Heart right ventricle (tissue), 16 donors: ENCODE measurements around the gene PAH. TPM values are rescaled to one million over a fixed set of nuclear protein-coding genes. Genes with fewer than 3 reads are reported as not detected.

Experiments
- ATAC-seq, 8 donors: fragments of 200-7000 bp; cut with Tn5 transposase; one replicate each; pipeline ENCODE4 v1.9.1; 2020; ENCODE audit warnings: mild to moderate bottlenecking in 8 of 8, moderate library complexity in 8 of 8, moderate number of reproducible peaks in 1 of 8
- DNase-seq, 2 donors: peaks; one replicate each; pipeline ENCODE4 v3.0.0-alpha.2; 2020
- H3K27ac ChIP-seq, 10 donors: fragments of 200-600 bp; sonication (generic) in 2 of 10; one replicate each; pipeline versions ENCODE4 v1.5.0 to v1.8.0; 2020 to 2022; ENCODE audit warnings: mild to moderate bottlenecking in 3 of 10
- H3K27me3 ChIP-seq, 7 donors: fragments of 200-600 bp; one replicate each; pipeline ENCODE4 v1.8.0; 2021 to 2022; ENCODE audit warnings: mild to moderate bottlenecking in 2 of 7
- H3K36me3 ChIP-seq, 9 donors: fragments of 200-600 bp; sonication (generic) in 1 of 9; one replicate each; pipeline versions ENCODE4 v1.5.0 to v1.8.0; 2020 to 2022; ENCODE audit warnings: mild to moderate bottlenecking in 2 of 9
- H3K4me1 ChIP-seq, 9 donors: fragments of 200-600 bp; sonication (generic) in 1 of 9; one replicate each; pipeline versions ENCODE4 v1.5.0 to v1.8.0; 2020 to 2022; ENCODE audit warnings: mild to moderate bottlenecking in 4 of 9
- H3K4me3 ChIP-seq, 10 donors: fragments of 200-600 bp; sonication (generic) in 2 of 10; one replicate each; pipeline versions ENCODE4 v1.5.0 to v1.8.0; 2020 to 2022; ENCODE audit warnings: mild to moderate bottlenecking in 7 of 10, moderate library complexity in 2 of 10
- H3K9me3 ChIP-seq, 11 donors: fragments of 200-600 bp in 10 of 11; sonication (generic) in 2 of 11; one replicate each; pipeline versions ENCODE4 v1.5.0 to v1.8.0; 2013 to 2022; ENCODE audit warnings: mild to moderate bottlenecking in 2 of 11, control low read depth in 1 of 11, moderate library complexity in 1 of 11
- WGBS, 2 donors: extraction: QIAGEN DNeasy Blood & Tissue Kit; methylation state at CpG; one replicate each; pipeline ENCODE4 v1.1.7; 2013; ENCODE audit warnings: inconsistent platforms in 1 of 2; 5-methylcytosine and 5-hydroxymethylcytosine counted together
- intact Hi-C, 10 donors: fragments of 100-400 bp; cut with DNase I; formaldehyde crosslinking; loops; one replicate each; pipeline versions ENCODE4 v1.11.1 to v1.14.2; 2022
- polyA plus RNA-seq, 2 donors: library from polyadenylated mRNA; stranded (reverse); fragments of 200-250 nt; gene quantifications; one replicate each; pipeline ENCODE4 v1.2.3, GENCODE V29; 2013
- total RNA-seq, 10 donors: library from RNA; stranded (reverse); fragmentation: NEBNext Ultra II Directional in 3 of 10; extraction: Animal tissue kit (Norgen Biotek cat#: 25700) in 3 of 10; gene quantifications; one replicate each; pipeline versions ENCODE4 v1.2.1 to v1.2.4, GENCODE V29; 2021 to 2023
- TF ChIP-seq, protein P1 (sequence below), 9 donors: fragments of 200-600 bp; sonication (generic) in 2 of 9; IDR thresholded peaks; one replicate each; pipeline versions ENCODE4 v1.5.0 to v1.8.0; 2021 to 2022; ENCODE audit warnings: antibody characterized with exemption in 9 of 9, mild to moderate bottlenecking in 5 of 9, moderate library complexity in 1 of 9
- donor health status: Arrhythmogenic right ventricular cardiomyopathy.
- donor health status: ischemic (EF 13 %, LVEDD 7.1; RV severe dilation, severe dysfunction).
- donor health status: healthy with polysubstance abuse.
- donor health status: DM: no; HTN: yes; CAD: no.
- donor health status: DM: no; HTN: no; CAD: no.
- donor health status: ischemic (EF 25% LVEDD 6.9; RV normal size, moderate dysfunction).
- donor health status: ischemic (EF 25% LVEDD 5.7; RV mildly dilated, moderate dysfunction).
- donor health status: healthy.
- donor health status: DM: yes; HTN: yes; CAD: no.
- donor health status: Ischemic cardiomyopathy.
- donor health status: ischemic (EF 35%, LVEDD 5.7; RV mildly dilated, moderate dysfunction).
- donor health status: nonischemic (EF 11% LVEDD 7.7; RV severe dilation, severe dysfunction).
- donor health status: DM: yes; HTN: yes; CAD: no.
- donor health status: PGD.
- donor health status: ischemic (EF 29% LVEDD 5.4; RV normal size, mild dysfunction).
- donor health status: nonischemic (EF 23%, LVEDD 6.1; RV moderate dilation, normal function).

The PAH gene
- total and polyA plus RNA-seq, 12 donors, result not detected

DNA sequence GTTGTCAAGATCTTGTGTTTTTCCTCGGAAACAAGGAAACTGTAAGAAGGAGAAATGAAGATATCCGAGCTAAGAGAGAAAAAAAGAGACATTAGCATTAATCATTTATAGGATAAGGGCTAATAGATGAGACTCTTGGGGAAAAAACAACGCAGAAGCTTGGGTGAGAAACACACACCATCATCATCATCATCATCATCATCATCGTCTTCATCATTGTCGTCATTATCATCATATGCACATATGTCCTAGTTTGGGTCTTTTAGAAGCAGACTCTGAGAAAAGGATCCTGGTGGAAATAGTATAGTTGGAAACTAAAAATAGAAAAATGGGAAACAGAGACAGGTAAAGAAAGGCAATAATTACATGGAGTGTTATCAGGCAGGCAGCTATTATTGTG, 95.9 kb downstream of the PAH start:
- DNase-seq (no peak), ATAC-seq (no peak)
- Histone ChIP-seq H3K27me3 (peaks cover 0 to 45% (median 24%) of the 10 kb centered on the region in 7 donors), H3K4me3 (no peak overlapping the region), H3K9me3 (peaks cover 0 to 2% (median 0%) of the 10 kb centered on the region in 11 donors), H3K4me1 (no peaks in the 10 kb centered on the region), H3K27ac (no peak overlapping the region), H3K36me3 (no peaks in the 10 kb centered on the region)
- 58 to 65% methylated on average over 5 of the region's 5 CpGs for WGBS, 2 donors
- TF ChIP-seq, protein P1, sequence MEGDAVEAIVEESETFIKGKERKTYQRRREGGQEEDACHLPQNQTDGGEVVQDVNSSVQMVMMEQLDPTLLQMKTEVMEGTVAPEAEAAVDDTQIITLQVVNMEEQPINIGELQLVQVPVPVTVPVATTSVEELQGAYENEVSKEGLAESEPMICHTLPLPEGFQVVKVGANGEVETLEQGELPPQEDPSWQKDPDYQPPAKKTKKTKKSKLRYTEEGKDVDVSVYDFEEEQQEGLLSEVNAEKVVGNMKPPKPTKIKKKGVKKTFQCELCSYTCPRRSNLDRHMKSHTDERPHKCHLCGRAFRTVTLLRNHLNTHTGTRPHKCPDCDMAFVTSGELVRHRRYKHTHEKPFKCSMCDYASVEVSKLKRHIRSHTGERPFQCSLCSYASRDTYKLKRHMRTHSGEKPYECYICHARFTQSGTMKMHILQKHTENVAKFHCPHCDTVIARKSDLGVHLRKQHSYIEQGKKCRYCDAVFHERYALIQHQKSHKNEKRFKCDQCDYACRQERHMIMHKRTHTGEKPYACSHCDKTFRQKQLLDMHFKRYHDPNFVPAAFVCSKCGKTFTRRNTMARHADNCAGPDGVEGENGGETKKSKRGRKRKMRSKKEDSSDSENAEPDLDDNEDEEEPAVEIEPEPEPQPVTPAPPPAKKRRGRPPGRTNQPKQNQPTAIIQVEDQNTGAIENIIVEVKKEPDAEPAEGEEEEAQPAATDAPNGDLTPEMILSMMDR (IDR thresholded peaks at IDR 0.05), result no peak
- intact Hi-C loops, result no loop called here

DNA sequence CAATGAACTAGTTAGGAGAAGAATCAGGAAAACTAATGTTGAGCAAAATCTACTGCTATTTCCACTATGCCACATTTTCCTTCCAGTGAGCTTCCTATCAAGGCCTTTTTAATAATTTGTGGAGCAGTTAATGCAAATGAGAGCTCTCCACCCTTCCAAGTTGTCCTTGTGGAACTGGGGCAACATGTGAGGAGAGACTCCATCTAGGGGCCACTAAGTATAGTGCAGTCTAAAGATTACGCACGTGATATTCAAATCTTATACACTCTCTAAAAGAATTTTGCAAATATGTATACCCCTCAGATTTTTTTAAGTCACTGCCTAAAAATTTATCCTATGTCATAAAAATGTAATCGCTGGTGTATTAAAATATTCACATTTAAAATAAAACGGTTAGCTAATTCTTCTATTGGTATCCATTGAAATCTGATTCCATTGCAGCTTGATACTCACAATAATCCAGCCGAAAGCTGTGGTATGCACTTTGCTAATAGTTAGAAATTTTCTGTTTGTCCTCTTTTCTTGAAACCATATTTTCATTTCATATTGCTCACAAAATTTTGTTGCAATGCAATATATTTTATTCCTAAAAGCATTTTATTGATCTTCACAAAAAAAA, 100.1 kb downstream of the PAH start:
- intact Hi-C loops, result loop anchor here in 1 of 10 donors (10.0 kb wide), 1 partner anchor 872 kb away; no protein-coding TSS in a partner anchor

GRCh38 chr12:102814691-102815367, 102.2 kb downstream of the PAH start:
- WGBS, 2 donors, result 48 to 73% methylated on average over 2 of the region's 2 CpGs
- Histone ChIP-seq H3K27me3 (peaks cover 0 to 32% (median 4%) of the 10 kb centered on the region in 7 donors), H3K9me3 (peaks cover 0 to 2% (median 0%) of the 10 kb centered on the region in 11 donors), H3K36me3 (no peaks in the 10 kb centered on the region), H3K4me3 (no peak overlapping the region), H3K27ac (no peak overlapping the region), H3K4me1 (no peaks in the 10 kb centered on the region)
- intact Hi-C loops, result loop anchor here in 1 of 10 donors (10.0 kb wide), 1 partner anchor 870 kb away; no protein-coding TSS in a partner anchor
- TF ChIP-seq, protein P1 (IDR thresholded peaks at IDR 0.05), result no peak
- ATAC-seq, result peak in 1 of 8 donors; percentile 45
- DNase-seq, result no peak

More for the DNA sequence above, 100.1 kb downstream of the PAH start:
- Histone ChIP-seq H3K36me3 (no peaks in the 10 kb centered on the region), H3K4me1 (no peaks in the 10 kb centered on the region), H3K27me3 (peaks cover 0 to 28% (median 6%) of the 10 kb centered on the region in 7 donors), H3K4me3 (no peak overlapping the region), H3K9me3 (peaks cover 0 to 2% (median 0%) of the 10 kb centered on the region in 11 donors), H3K27ac (no peak overlapping the region)
- no peak for DNase-seq
- WGBS, 2 donors, result 11 to 13% methylated on average over 5 of the region's 5 CpGs
- ATAC-seq, result no peak
- TF ChIP-seq, protein P1 (IDR thresholded peaks at IDR 0.05), result peak in 8 of 9 donors; percentile 8 to 63 (median 50)

DNA sequence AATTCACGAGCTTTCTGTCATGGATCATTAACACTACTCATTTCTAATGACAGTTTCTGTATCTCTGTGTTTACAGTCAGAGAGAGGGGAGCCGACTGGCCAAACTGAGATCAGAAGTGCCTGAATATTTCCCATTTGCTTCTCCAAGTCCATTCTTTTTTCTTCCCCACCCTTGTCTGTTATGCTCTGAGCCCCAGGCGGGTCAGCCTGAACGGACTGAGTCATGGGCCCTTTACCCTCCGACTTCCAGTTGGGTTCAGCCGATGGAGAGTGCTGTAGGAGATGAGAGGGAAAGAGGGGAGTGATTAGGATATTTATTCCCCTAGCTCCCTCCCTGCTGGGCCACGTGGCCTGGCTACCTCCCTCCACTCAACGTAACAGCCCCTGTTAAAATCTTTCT, 104.7 kb downstream of the PAH start:
- intact Hi-C loops, result loop anchor here in 1 of 10 donors (10.0 kb wide), 1 partner anchor 868 kb away; no protein-coding TSS in a partner anchor
- no peak for DNase-seq
- TF ChIP-seq, protein P1 (IDR thresholded peaks at IDR 0.05), result no peak
- Histone ChIP-seq H3K4me3 (no peak overlapping the region), H3K9me3 (no peaks in the 10 kb centered on the region), H3K27me3 (peaks cover 0 to 30% (median 4%) of the 10 kb centered on the region in 7 donors), H3K27ac (no peak overlapping the region), H3K36me3 (no peaks in the 10 kb centered on the region), H3K4me1 (no peaks in the 10 kb centered on the region)
- no peak for ATAC-seq
- 32 to 34% methylated on average over 8 of the region's 8 CpGs for WGBS, 2 donors
